Measurements from ENCODE around the gene CFAP73. TPM values are rescaled to one million over a fixed set of nuclear protein-coding genes. Genes with fewer than 3 reads are reported as not detected.

Gene CFAP73
- total and polyA plus RNA-seq, 2 of the 8 experiments (the other 6 are each of a cell fraction or from before 2014, with no cell fraction given): 0.45 to 0.56 TPM

DNA sequence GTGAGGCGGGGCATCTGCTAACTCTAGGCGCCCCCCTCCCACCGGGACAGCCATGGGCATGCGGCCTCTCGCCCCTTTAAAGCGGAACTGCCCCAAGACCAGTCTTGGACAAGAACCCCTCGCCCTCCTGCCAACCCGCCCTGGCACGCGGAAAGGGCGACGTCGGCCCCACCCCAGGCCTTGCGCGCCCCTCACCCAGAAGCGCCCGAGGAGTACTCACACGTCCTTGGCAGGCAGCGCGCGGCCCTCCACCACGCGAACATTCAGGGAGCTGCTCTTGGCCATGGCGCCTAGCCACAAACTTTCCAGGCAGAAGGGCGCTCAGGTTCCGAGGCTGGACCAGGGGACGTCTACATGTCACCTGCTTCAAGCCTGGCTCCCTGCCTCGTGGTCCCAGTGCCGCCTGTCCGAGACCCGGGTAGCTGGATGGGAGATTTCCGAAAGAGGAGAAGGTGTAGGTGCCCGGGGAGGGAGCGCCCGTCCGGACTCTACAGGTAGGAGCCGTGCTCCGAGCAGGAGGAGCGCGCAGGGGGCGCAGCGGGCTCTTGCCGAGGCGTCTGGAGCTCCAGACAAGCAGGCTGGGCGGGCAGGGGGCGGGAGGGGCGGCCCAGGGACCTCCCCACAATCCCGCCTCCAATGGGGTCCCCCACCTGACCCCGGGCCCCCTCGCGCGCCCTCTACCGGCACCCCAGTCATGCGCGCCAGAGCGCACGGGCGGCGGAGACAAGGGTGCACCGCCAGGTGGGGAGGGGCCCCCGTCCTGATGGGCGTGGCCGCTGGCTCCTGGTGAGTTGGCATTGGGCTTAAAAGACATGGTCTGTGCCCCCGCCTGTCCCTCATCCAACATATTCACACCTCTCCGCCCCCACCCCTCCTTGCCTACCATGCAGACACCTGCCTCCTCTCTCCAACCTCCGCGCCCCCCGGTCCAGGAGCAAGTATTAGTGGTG is 14.1 kb upstream of the CFAP73 start, which contains the start of gene RASAL1 (continued):
- TF ChIP-seq MAX (IDR thresholded peaks at IDR 0.05) (peak; percentile 85), SP4 (IDR thresholded peaks at IDR 0.05; ENCODE audit: low read length) (peak; percentile 49; the same call in 1 of the 2 replicates), CBX8 (IDR thresholded peaks at IDR 0.05; ENCODE audit: borderline replicate concordance, low read depth, low read length) (no peak), BACH1 (IDR thresholded peaks at IDR 0.05; ENCODE audit: low read length) (no peak), TEAD4 (IDR thresholded peaks at IDR 0.05; ENCODE audit: low read depth, low read length) (no peak), TAF1 (IDR thresholded peaks at IDR 0.05; ENCODE audit: low read depth, low read length) (0 out of 2 replicates have a peak, but pooled peaks have one; percentile 18), RBBP5 (IDR thresholded peaks at IDR 0.05; ENCODE audit: borderline replicate concordance, low read depth, low read length) (no peak), CHD1 (IDR thresholded peaks at IDR 0.05; ENCODE audit: low read depth, low read length) (no peak), JUN (IDR thresholded peaks at IDR 0.05; ENCODE audit: low read depth, low read length) (no peak)
- TF ChIP-seq, protein P1, sequence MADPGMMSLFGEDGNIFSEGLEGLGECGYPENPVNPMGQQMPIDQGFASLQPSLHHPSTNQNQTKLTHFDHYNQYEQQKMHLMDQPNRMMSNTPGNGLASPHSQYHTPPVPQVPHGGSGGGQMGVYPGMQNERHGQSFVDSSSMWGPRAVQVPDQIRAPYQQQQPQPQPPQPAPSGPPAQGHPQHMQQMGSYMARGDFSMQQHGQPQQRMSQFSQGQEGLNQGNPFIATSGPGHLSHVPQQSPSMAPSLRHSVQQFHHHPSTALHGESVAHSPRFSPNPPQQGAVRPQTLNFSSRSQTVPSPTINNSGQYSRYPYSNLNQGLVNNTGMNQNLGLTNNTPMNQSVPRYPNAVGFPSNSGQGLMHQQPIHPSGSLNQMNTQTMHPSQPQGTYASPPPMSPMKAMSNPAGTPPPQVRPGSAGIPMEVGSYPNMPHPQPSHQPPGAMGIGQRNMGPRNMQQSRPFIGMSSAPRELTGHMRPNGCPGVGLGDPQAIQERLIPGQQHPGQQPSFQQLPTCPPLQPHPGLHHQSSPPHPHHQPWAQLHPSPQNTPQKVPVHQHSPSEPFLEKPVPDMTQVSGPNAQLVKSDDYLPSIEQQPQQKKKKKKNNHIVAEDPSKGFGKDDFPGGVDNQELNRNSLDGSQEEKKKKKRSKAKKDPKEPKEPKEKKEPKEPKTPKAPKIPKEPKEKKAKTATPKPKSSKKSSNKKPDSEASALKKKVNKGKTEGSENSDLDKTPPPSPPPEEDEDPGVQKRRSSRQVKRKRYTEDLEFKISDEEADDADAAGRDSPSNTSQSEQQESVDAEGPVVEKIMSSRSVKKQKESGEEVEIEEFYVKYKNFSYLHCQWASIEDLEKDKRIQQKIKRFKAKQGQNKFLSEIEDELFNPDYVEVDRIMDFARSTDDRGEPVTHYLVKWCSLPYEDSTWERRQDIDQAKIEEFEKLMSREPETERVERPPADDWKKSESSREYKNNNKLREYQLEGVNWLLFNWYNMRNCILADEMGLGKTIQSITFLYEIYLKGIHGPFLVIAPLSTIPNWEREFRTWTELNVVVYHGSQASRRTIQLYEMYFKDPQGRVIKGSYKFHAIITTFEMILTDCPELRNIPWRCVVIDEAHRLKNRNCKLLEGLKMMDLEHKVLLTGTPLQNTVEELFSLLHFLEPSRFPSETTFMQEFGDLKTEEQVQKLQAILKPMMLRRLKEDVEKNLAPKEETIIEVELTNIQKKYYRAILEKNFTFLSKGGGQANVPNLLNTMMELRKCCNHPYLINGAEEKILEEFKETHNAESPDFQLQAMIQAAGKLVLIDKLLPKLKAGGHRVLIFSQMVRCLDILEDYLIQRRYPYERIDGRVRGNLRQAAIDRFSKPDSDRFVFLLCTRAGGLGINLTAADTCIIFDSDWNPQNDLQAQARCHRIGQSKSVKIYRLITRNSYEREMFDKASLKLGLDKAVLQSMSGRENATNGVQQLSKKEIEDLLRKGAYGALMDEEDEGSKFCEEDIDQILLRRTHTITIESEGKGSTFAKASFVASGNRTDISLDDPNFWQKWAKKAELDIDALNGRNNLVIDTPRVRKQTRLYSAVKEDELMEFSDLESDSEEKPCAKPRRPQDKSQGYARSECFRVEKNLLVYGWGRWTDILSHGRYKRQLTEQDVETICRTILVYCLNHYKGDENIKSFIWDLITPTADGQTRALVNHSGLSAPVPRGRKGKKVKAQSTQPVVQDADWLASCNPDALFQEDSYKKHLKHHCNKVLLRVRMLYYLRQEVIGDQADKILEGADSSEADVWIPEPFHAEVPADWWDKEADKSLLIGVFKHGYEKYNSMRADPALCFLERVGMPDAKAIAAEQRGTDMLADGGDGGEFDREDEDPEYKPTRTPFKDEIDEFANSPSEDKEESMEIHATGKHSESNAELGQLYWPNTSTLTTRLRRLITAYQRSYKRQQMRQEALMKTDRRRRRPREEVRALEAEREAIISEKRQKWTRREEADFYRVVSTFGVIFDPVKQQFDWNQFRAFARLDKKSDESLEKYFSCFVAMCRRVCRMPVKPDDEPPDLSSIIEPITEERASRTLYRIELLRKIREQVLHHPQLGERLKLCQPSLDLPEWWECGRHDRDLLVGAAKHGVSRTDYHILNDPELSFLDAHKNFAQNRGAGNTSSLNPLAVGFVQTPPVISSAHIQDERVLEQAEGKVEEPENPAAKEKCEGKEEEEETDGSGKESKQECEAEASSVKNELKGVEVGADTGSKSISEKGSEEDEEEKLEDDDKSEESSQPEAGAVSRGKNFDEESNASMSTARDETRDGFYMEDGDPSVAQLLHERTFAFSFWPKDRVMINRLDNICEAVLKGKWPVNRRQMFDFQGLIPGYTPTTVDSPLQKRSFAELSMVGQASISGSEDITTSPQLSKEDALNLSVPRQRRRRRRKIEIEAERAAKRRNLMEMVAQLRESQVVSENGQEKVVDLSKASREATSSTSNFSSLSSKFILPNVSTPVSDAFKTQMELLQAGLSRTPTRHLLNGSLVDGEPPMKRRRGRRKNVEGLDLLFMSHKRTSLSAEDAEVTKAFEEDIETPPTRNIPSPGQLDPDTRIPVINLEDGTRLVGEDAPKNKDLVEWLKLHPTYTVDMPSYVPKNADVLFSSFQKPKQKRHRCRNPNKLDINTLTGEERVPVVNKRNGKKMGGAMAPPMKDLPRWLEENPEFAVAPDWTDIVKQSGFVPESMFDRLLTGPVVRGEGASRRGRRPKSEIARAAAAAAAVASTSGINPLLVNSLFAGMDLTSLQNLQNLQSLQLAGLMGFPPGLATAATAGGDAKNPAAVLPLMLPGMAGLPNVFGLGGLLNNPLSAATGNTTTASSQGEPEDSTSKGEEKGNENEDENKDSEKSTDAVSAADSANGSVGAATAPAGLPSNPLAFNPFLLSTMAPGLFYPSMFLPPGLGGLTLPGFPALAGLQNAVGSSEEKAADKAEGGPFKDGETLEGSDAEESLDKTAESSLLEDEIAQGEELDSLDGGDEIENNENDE (IDR thresholded peaks at IDR 0.05; ENCODE audit: insufficient replicate concordance, low read length): no peak

Data from H1 (cell line).